A549 treated with AZD2906 at 1 μM for 4 hours (cell line): ENCODE data around the gene SRGAP2C. TPM values are rescaled to one million over a fixed set of nuclear protein-coding genes. Genes with fewer than 3 reads are reported as not detected.

Experiments used
- total RNA-seq: library from RNA; stranded (reverse); fragments of 200-300 nt; extraction: Qiagen RNA extraction; gene quantifications from 5 replicates; pipeline ENCODE4 v1.2.3, GENCODE V29; 2022

The SRGAP2C gene
- total RNA-seq, result 5.3 to 8.1 TPM (median 6.4 TPM) in 5 replicates

GRCh38 chr1:121184290-121185127 lies at the start of gene SRGAP2C, which contains the start of gene FAM72B:
SRGAP2C (plus strand) TSS chr1:121184975; CDS start chr1:121187447, 2,472 bp downstream.
FAM72B (minus strand) TSS chr1:121184340; CDS start chr1:121183489, 851 bp downstream.

Other genes starting within 250 kb of the SRGAP2C start
- 5.3 to 6.8 TPM (median 5.8 TPM) in 5 replicates for gene FAM72B, start 635 bp upstream of the SRGAP2C start, total RNA-seq